Stimulated activated CD8-positive, alpha-beta memory T cell treated with anti-CD3 and anti-CD28 coated beads, Interleukin-12 subunit alpha, Interleukin-12 subunit beta, amount 100 ng/mL, for 4 hours (primary cell): Measurements from ENCODE around the gene CDX1.

Source experiments
- DNase-seq: peaks from one replicate; pipeline ENCODE4 v3.0.0-alpha.2; 2020; ENCODE audit warnings: low read depth

Gene CDX1

DNA sequence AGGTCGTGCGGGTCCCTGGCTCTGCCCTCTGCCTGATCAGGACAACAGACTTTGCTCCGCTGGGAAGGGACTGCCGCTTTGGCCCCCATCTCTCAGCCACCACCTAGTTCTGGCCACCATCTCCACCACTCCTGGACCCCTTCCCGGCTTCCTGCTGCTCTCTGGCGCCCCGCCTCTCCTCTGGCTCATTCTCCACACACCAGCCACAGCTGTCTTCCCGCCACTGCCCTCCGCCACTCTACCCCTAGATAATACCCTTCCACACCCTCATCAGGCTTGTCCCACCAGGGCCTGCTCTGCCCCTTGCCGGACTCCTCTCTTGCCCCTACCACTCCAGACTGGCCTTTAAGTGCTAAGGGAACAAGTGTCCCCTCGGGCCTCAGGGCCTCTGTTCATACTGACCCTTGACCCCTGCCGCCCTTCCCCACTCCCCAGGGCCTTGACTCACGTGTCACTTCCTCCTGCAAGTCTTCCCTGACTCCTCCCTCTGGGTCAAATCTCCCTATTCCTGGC lies 3.0 kb upstream of the CDX1 start:
- DNase-seq: no peak

GRCh38 chr5:150164211-150164980 lies 2.2 kb upstream of the CDX1 start:
- DNase-seq: no peak

- DNase-seq: no peak
Measured at GRCh38 chr5:150166037-150166649, 435 bp upstream of the CDX1 start.

DNA sequence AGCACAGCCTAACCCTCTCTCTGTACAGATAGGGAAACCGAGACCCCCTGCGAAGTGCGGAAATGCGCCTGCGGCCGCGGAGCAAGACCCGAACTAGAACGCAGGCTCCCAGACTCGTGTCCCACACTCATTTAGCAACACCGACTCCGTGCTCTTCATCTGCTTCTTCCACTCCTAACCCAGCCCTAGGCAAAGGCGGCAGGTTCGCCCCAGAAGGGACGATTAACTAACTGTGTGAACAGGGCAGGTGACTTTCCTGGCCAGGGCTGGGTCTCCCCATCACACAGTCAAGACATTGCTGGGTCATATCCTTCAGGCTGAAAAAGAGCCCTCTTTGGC lies 903 bp downstream of the CDX1 start:
- DNase-seq: no peak

DNA sequence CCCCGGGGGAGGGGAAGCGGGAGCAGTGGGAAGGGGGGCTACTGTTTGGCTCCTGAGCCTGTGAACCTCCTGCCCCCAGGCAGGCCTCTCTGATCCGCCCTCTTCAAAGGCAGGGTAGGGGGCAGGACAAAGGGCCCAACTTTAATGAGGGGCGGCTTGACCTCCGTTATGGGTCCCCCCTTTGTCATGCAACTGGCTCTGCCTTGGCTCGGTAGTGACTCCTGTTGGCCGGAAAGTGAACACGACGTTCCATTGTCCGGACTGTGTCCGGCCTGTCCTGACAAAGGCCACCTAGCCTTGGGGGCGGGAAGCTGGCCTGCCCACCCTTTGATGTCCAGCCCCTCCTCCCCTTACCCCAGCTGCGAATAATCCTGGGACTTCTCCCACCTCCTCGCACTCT lies 1.3 kb downstream of the CDX1 start:
- no peak for DNase-seq

GRCh38 chr5:150168864-150169263 lies 2.3 kb downstream of the CDX1 start:
- DNase-seq: no peak

DNA sequence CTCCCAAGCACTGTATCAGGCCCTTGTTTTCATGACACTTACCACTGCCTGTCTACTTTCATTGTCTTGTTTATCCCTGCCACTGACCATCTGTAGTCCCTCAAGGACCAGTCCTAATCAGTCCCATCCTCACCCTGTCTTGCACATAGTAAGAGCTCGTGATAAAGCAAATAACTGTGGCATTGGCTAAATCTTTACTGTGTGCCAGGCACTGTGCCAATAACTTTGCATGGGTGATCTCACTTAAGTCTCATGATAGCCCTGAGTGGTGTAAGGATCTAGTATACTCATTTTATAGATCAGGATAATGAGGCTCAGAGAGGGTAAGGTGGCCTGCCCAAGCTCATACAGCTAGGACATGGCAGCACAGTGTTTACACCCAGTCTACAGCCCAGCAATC lies 5.6 kb downstream of the CDX1 start:
- no peak for DNase-seq

GRCh38 chr5:150172556-150172955 lies 6.0 kb downstream of the CDX1 start:
- no peak for DNase-seq

GRCh38 chr5:150173161-150173560 lies 6.6 kb downstream of the CDX1 start:
- DNase-seq: no peak

DNA sequence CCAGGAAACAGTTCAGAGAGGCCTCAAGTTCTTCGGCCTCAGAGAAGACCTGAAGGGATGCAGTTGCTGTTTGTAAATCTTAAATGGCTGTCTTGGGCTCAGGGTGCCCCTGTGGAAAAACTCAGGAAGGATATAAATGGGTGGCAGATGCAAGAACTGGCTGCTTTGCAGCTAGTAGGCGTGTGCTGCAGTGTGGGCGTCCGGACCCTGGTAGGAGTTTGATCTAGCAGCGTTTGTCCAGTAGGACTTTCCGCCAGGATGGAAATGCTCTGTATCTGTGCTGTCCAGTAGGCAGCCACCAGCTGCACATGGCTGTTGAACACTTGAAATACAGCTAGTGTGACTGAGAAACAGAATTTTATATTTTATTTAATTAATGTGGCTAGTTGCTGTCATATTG lies 7.7 kb downstream of the CDX1 start:
- DNase-seq: no peak

- no peak for DNase-seq
Measured at GRCh38 chr5:150175076-150175475, 8.5 kb downstream of the CDX1 start.

- DNase-seq: no peak
Measured at GRCh38 chr5:150175536-150175935, 9.0 kb downstream of the CDX1 start.

GRCh38 chr5:150176745-150177477 lies 10.3 kb downstream of the CDX1 start:
- DNase-seq: no peak

DNA sequence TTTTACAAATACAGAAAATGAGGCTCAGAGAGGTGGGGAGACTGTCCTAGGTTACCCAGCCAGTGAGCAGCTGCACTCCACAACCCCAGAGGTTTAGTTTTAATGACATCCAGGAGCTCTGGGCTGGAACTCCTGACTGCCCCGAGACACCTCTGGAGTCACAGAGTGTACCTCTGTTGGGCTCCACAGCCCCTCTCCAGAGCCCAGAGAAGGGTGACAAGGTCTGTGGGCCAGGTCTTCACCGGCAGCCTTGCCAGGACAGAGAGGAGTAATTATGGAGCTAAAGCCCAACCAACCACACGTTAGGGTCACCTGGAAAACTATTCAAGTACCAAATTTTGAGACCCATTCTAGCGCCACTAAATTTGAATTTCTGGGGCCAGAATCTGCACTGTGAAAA lies 11.1 kb downstream of the CDX1 start:
- no peak for DNase-seq

GRCh38 chr5:150178262-150178661 lies 11.7 kb downstream of the CDX1 start:
- no peak for DNase-seq

GRCh38 chr5:150179019-150179620 lies 12.5 kb downstream of the CDX1 start:
- DNase-seq: no peak

DNA sequence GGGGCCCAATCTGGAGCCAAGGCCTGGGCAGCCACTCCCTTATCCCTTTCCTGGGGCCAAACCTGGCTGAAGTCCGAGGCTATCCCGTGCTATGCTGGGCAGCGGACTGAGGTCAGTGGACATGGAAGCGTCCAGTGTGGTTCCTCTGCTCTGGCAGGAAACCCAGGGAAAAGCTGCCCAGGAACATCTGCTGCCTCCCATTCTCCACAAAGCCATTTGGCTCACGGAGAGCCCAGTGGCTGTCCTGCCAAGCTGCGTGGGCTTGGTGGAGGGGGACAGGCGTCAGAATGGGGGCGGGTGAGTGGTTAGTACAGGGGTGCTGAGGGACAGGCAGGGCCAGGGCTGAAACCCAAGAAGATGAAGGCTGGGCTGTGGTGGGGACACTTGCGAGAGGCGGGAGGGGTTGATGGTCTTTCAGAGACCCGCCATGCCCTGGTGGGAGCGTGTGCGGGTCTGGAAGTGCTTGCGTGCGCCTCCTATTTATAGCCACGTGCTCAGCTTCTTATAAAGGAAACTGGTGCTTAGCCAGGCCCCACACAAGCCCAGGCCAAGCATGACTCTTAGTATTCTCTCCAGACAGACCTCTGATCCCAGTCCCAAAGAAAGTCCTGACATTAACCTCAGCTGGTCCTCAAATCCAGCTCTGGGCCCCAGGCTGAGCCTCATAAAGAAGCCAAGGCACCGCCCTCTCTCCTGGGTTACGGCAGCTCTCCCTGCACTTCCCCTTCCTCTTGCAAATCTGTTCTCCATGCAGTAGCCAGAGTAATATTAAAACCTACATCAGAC lies 13.9 kb downstream of the CDX1 start:
- DNase-seq: no peak

DNA sequence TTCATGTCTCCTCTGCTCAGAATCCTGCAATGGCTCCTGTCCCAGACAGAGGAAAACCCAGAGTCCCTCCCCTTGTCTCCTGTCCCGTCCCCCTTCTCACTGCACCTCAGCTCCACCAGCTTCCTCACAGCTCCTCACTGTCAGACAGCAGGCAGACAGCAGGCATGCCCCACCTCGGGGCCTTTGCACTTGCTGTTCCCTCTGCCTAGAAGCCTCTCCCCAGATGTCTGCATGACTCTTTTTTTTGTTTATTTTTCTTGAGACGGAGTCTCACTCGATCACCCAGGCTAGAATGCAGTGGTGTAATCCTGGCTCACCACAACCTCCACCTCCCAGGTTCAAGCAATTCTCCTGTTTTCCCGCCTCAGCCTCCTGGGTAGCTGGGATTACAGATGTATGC lies 14.4 kb downstream of the CDX1 start:
- no peak for DNase-seq

DNA sequence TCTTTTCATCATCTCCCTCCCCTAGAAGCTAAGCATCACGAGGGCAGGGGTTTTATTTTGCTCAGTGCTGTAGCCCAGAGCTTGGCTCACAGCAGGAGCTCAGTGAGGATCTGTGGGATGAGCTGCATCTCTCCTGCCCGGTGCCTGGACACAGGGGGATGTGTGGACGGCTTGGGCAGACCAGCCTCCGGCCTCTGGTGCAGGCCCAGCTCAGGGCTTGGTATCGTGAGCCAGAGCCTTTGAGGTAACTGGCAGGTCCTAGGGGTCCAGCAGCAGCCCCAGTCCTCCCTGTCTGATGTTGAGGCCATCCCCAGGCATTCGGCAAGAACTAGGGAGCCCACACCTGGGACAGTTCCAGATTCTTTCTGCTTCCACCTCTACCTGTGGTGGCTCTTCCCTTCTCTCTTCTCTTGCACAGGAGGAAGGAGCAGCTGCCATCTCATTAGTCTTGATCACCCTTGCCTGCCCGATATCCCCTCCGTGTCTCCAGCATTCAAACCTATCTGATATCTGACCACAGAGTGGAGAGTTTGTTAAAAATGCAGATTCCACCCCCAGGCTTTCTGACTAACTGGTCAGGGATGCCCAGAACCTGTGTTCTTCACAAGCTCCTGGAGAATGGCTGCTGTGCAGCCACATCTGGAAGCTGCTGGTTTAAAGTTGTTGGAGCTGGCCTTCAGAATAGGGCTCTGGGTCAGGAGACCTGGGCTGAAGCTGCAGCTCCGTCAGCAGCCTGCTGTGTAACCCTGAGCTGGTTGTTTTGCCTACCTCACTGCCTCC lies 15.4 kb downstream of the CDX1 start:
- DNase-seq: no peak

GRCh38 chr5:150182774-150183173 lies 16.2 kb downstream of the CDX1 start:
- DNase-seq: no peak

DNA sequence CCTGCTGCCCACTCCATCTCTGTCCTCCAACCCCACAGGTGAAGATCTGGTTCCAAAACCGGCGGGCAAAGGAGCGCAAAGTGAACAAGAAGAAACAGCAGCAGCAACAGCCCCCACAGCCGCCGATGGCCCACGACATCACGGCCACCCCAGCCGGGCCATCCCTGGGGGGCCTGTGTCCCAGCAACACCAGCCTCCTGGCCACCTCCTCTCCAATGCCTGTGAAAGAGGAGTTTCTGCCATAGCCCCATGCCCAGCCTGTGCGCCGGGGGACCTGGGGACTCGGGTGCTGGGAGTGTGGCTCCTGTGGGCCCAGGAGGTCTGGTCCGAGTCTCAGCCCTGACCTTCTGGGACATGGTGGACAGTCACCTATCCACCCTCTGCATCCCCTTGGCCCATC lies 16.9 kb downstream of the CDX1 start:
- no peak for DNase-seq
